ENCODE measurements around the gene IQCB1.
A peak's percentile ranks its signal among the peaks of the same experiment; 100 is the strongest.
"Not testable (repeated sequence)": the region's sequence is repeated elsewhere in the genome, so short reads cannot be mapped to it uniquely, and the experiment has no call there.

Gene IQCB1

GRCh38 chr3:121834671-121835464 lies at the start of gene IQCB1, which contains the start of gene EAF2:
IQCB1 (minus strand) TSS chr3:121835060; CDS start chr3:121828960, 6,100 bp downstream.
EAF2 (plus strand) TSS chr3:121835209; CDS start chr3:121835286, 77 bp downstream.
- peak within 1 kb of the TSS; percentile 83 for H3K9ac ChIP-seq (ENCODE audit: low read depth, low read length)
- peaks cover 5% of the 10 kb centered on the region; the same call in 1 of the 2 replicates for H3K4me1 ChIP-seq (ENCODE audit: insufficient read depth, low read length)
- no peaks in the 10 kb centered on the region for H3K36me3 ChIP-seq (ENCODE audit: insufficient read depth, low read length)
- H3K9me3 ChIP-seq (ENCODE audit: control insufficient read depth, insufficient read depth, low read length) = no peaks in the 10 kb centered on the region

- Histone ChIP-seq H3K9me3 (ENCODE audit: control insufficient read depth, insufficient read depth, low read length) (no peaks in the 10 kb centered on the region), H3K9ac (ENCODE audit: low read depth, low read length) (no peak overlapping the region), H3K4me1 (ENCODE audit: insufficient read depth, low read length) (no peaks in the 10 kb centered on the region), H3K36me3 (ENCODE audit: insufficient read depth, low read length) (no peaks in the 10 kb centered on the region)
These were observed 48.6 kb upstream of the IQCB1 start for GRCh38 chr3:121883507-121883906.

GRCh38 chr3:121878411-121878810 lies 43.6 kb upstream of the IQCB1 start:
- Histone ChIP-seq H3K4me1 (ENCODE audit: insufficient read depth, low read length) (no peaks in the 10 kb centered on the region), H3K9ac (ENCODE audit: low read depth, low read length) (no peak overlapping the region), H3K9me3 (ENCODE audit: control insufficient read depth, insufficient read depth, low read length) (no peaks in the 10 kb centered on the region), H3K36me3 (ENCODE audit: insufficient read depth, low read length) (no peaks in the 10 kb centered on the region)

GRCh38 chr3:121871430-121871829 lies 36.6 kb upstream of the IQCB1 start:
- H3K9me3 ChIP-seq (ENCODE audit: control insufficient read depth, insufficient read depth, low read length) = no peaks in the 10 kb centered on the region
- no peaks in the 10 kb centered on the region for H3K36me3 ChIP-seq (ENCODE audit: insufficient read depth, low read length)
- no peaks in the 10 kb centered on the region for H3K4me1 ChIP-seq (ENCODE audit: insufficient read depth, low read length)
- no peak overlapping the region for H3K9ac ChIP-seq (ENCODE audit: low read depth, low read length)

- no peaks in the 10 kb centered on the region for H3K36me3 ChIP-seq (ENCODE audit: insufficient read depth, low read length)
- H3K4me1 ChIP-seq (ENCODE audit: insufficient read depth, low read length) = no peaks in the 10 kb centered on the region
- no peaks in the 10 kb centered on the region for H3K9me3 ChIP-seq (ENCODE audit: control insufficient read depth, insufficient read depth, low read length)
- no peak overlapping the region for H3K9ac ChIP-seq (ENCODE audit: low read depth, low read length)
These were observed 35.9 kb upstream of the IQCB1 start for GRCh38 chr3:121870717-121871116.

- Histone ChIP-seq H3K4me1 (ENCODE audit: insufficient read depth, low read length) (no peaks in the 10 kb centered on the region), H3K9ac (ENCODE audit: low read depth, low read length) (no peak overlapping the region), H3K9me3 (ENCODE audit: control insufficient read depth, insufficient read depth, low read length) (no peaks in the 10 kb centered on the region), H3K36me3 (ENCODE audit: insufficient read depth, low read length) (no peaks in the 10 kb centered on the region)
These were observed 34.9 kb upstream of the IQCB1 start for GRCh38 chr3:121869736-121870135.

- no peaks in the 10 kb centered on the region for H3K4me1 ChIP-seq (ENCODE audit: insufficient read depth, low read length)
- peaks cover 4% of the 10 kb centered on the region; the same call in 1 of the 2 replicates for H3K9me3 ChIP-seq (ENCODE audit: control insufficient read depth, insufficient read depth, low read length)
- H3K36me3 ChIP-seq (ENCODE audit: insufficient read depth, low read length) = no peaks in the 10 kb centered on the region
These were observed 28.9 kb upstream of the IQCB1 start for GRCh38 chr3:121863801-121864200.

GRCh38 chr3:121863247-121863646 lies 28.4 kb upstream of the IQCB1 start:
- H3K9me3 ChIP-seq (ENCODE audit: control insufficient read depth, insufficient read depth, low read length); H3K36me3 ChIP-seq (ENCODE audit: insufficient read depth, low read length); H3K4me1 ChIP-seq (ENCODE audit: insufficient read depth, low read length); H3K9ac ChIP-seq (ENCODE audit: low read depth, low read length): not testable (repeated sequence)

More at GRCh38 chr3:121863801-121864200, 28.9 kb upstream of the IQCB1 start:
- H3K9ac ChIP-seq (ENCODE audit: low read depth, low read length) = no peak overlapping the region

- not testable (repeated sequence) for H3K36me3 ChIP-seq (ENCODE audit: insufficient read depth, low read length); H3K4me1 ChIP-seq (ENCODE audit: insufficient read depth, low read length); H3K9me3 ChIP-seq (ENCODE audit: control insufficient read depth, insufficient read depth, low read length); H3K9ac ChIP-seq (ENCODE audit: low read depth, low read length)
These were observed 22.9 kb upstream of the IQCB1 start for GRCh38 chr3:121857778-121858177.

GRCh38 chr3:121855555-121855954 lies 20.7 kb upstream of the IQCB1 start:
- Histone ChIP-seq H3K4me1 (ENCODE audit: insufficient read depth, low read length) (no peaks in the 10 kb centered on the region), H3K9ac (ENCODE audit: low read depth, low read length) (no peak overlapping the region), H3K9me3 (ENCODE audit: control insufficient read depth, insufficient read depth, low read length) (no peaks in the 10 kb centered on the region), H3K36me3 (ENCODE audit: insufficient read depth, low read length) (no peaks in the 10 kb centered on the region)

GRCh38 chr3:121852256-121852655 lies 17.4 kb upstream of the IQCB1 start:
- Histone ChIP-seq H3K36me3 (ENCODE audit: insufficient read depth, low read length) (no peaks in the 10 kb centered on the region), H3K4me1 (ENCODE audit: insufficient read depth, low read length) (no peaks in the 10 kb centered on the region)

GRCh38 chr3:121844892-121845291 lies 10.0 kb upstream of the IQCB1 start:
- H3K4me1 ChIP-seq (ENCODE audit: insufficient read depth, low read length) = no peaks in the 10 kb centered on the region

More at GRCh38 chr3:121852256-121852655, 17.4 kb upstream of the IQCB1 start:
- H3K9ac ChIP-seq (ENCODE audit: low read depth, low read length) = no peak overlapping the region
- H3K9me3 ChIP-seq (ENCODE audit: control insufficient read depth, insufficient read depth, low read length) = no peaks in the 10 kb centered on the region

GRCh38 chr3:121839962-121840361 lies 5.1 kb upstream of the IQCB1 start:
- H3K4me1 ChIP-seq (ENCODE audit: insufficient read depth, low read length) = no peaks in the 10 kb centered on the region
- no peak overlapping the region for H3K9ac ChIP-seq (ENCODE audit: low read depth, low read length)
- H3K9me3 ChIP-seq (ENCODE audit: control insufficient read depth, insufficient read depth, low read length) = no peaks in the 10 kb centered on the region
- no peaks in the 10 kb centered on the region for H3K36me3 ChIP-seq (ENCODE audit: insufficient read depth, low read length)

More at GRCh38 chr3:121844892-121845291, 10.0 kb upstream of the IQCB1 start:
- H3K9ac ChIP-seq (ENCODE audit: low read depth, low read length) = no peak overlapping the region
- H3K36me3 ChIP-seq (ENCODE audit: insufficient read depth, low read length) = no peaks in the 10 kb centered on the region
- no peaks in the 10 kb centered on the region for H3K9me3 ChIP-seq (ENCODE audit: control insufficient read depth, insufficient read depth, low read length)

- H3K36me3 ChIP-seq (ENCODE audit: insufficient read depth, low read length) = no peaks in the 10 kb centered on the region
- peaks cover 5% of the 10 kb centered on the region; the same call in 1 of the 2 replicates for H3K4me1 ChIP-seq (ENCODE audit: insufficient read depth, low read length)
- H3K9me3 ChIP-seq (ENCODE audit: control insufficient read depth, insufficient read depth, low read length) = no peaks in the 10 kb centered on the region
- no peak overlapping the region for H3K9ac ChIP-seq (ENCODE audit: low read depth, low read length)
These were observed 1.6 kb upstream of the IQCB1 start for GRCh38 chr3:121836481-121836880.

- peaks cover 5% of the 10 kb centered on the region; the same call in 1 of the 2 replicates for H3K4me1 ChIP-seq (ENCODE audit: insufficient read depth, low read length)
- H3K36me3 ChIP-seq (ENCODE audit: insufficient read depth, low read length) = no peaks in the 10 kb centered on the region
- no peak overlapping the region for H3K9ac ChIP-seq (ENCODE audit: low read depth, low read length)
These were observed 1.2 kb upstream of the IQCB1 start for GRCh38 chr3:121836064-121836463.

More at GRCh38 chr3:121836064-121836463, 1.2 kb upstream of the IQCB1 start:
- no peaks in the 10 kb centered on the region for H3K9me3 ChIP-seq (ENCODE audit: control insufficient read depth, insufficient read depth, low read length)

Data from ES-I3 (cell line).